K562 (cell line): ENCODE results near the gene RNF141. TPM values are rescaled to one million over a fixed set of nuclear protein-coding genes. Genes with fewer than 3 reads are reported as not detected.

Experiments used
- ATAC-seq: fragments of 200-7000 bp; cut with Tn5 transposase; 3 replicates; pipeline ENCODE4 v1.9.1; 2020; ENCODE audit warnings: moderate library complexity
- BruUV-seq: library from RNA; stranded (reverse); fragments of 400-500 nt; replicated peaks from 2 replicates; lab custom pipeline; 2021; lab: Mats Ljungman, UMichigan
- CTCF ChIA-PET: fragments of 300-600 bp; formaldehyde crosslinking; extraction: SDS; loops from one replicate; lab custom pipeline; 2021; ENCODE audit warnings: low intra/inter-chr PET ratio; lab: Yijun Ruan, JAX
- POLR2A ChIA-PET: fragments of 300-600, 350-650 bp; sonication (Branson Sonifier 250); formaldehyde crosslinking; extraction: SDS; loops from one replicate; lab custom pipeline; 2021; ENCODE audit warnings: antibody characterized with exemption, inconsistent platforms; lab: Yijun Ruan, JAX
- DNase-seq, 4 experiments: peaks; one replicate each; pipeline versions ENCODE4 v3.0.0 to v3.0.0-alpha.2; 2011 to 2018; ENCODE audit warnings: low spot score in 3 of 4, mixed read lengths in 3 of 4; ENCODE audit errors: extremely low read depth in 1 of 4
- FAIRE-seq: peaks from 2 replicates; lab custom pipeline; 2011; peaks lifted over from hg19 to GRCh38; lab: Jason Lieb, UNC
- H2AFZ ChIP-seq: 2 replicates; pipeline ENCODE4 v1.6.0; 2011; ENCODE audit warnings: low read depth, low read length, control low read depth, inconsistent platforms
- H3K27ac ChIP-seq: fragments of 200-600 bp; 3 replicates; pipeline ENCODE4 v1.8.0; 2011; ENCODE audit warnings: low read depth, mild to moderate bottlenecking, control low read depth, inconsistent platforms, low read length, moderate library complexity, mixed read lengths; ENCODE audit errors: extremely low read depth
- H3K27me3 ChIP-seq, 2 experiments: fragments of 300-600 bp in 1 of 2; 2 replicates in 1 of 2; 3 replicates in 1 of 2; pipeline versions ENCODE4 v1.6.0 to v1.8.0; 2011; ENCODE audit warnings: inconsistent platforms in 2 of 2, low read length in 2 of 2, mild to moderate bottlenecking in 1 of 2, mixed read lengths in 1 of 2, moderate library complexity in 1 of 2; ENCODE audit not compliant: control insufficient read depth in 2 of 2, insufficient read depth in 2 of 2
- H3K36me3 ChIP-seq: fragments of 300-600 bp; 3 replicates; pipeline ENCODE4 v1.8.0; 2011; ENCODE audit warnings: mild to moderate bottlenecking, low read length, inconsistent platforms; ENCODE audit not compliant: control insufficient read depth, insufficient read depth
- H3K4me1 ChIP-seq, 2 experiments: fragments of 200-600 bp in 1 of 2; replicated peaks in 1 of 2; 2 replicates in 1 of 2; 3 replicates in 1 of 2; pipeline versions ENCODE4 v1.5.1 to v1.8.0; 2011; ENCODE audit warnings: inconsistent platforms in 2 of 2, low read length in 2 of 2, mild to moderate bottlenecking in 1 of 2, mixed read lengths in 1 of 2, moderate library complexity in 1 of 2; ENCODE audit not compliant: control insufficient read depth in 2 of 2, insufficient read depth in 2 of 2
- H3K4me2 ChIP-seq: 2 replicates; pipeline ENCODE4 v1.6.1; 2011; ENCODE audit warnings: low read length, control low read depth, inconsistent platforms, mixed read lengths; ENCODE audit not compliant: insufficient read depth
- H3K4me3 ChIP-seq: fragments of 200-600 bp; sonication (generic), shearing (Covaris generic); 2 replicates; pipeline ENCODE4 v1.5.1; 2016; ENCODE audit warnings: control low read depth, inconsistent platforms
- H3K79me2 ChIP-seq: fragments of 200-600 bp; 3 replicates; pipeline ENCODE4 v1.8.0; 2011; ENCODE audit warnings: low read length, inconsistent platforms; ENCODE audit not compliant: control insufficient read depth, insufficient read depth
- H3K9ac ChIP-seq, 2 experiments: 2 replicates each; pipeline versions ENCODE4 v1.6.0 to v1.6.1; 2011; ENCODE audit warnings: low read depth in 2 of 2, low read length in 2 of 2, control low read depth in 1 of 2, inconsistent platforms in 1 of 2, mild to moderate bottlenecking in 1 of 2, mixed read lengths in 1 of 2; ENCODE audit not compliant: insufficient read depth in 1 of 2
- H3K9me1 ChIP-seq: one replicate; pipeline ENCODE4 v1.6.0; 2011; ENCODE audit warnings: inconsistent platforms, mild to moderate bottlenecking, low read length, moderate library complexity; ENCODE audit not compliant: control insufficient read depth, insufficient read depth
- H3K9me3 ChIP-seq: replicated peaks from 2 replicates; pipeline ENCODE4 v1.5.1; 2011; ENCODE audit warnings: low read depth, low read length, inconsistent platforms; ENCODE audit not compliant: control insufficient read depth, insufficient read depth
- H4K20me1 ChIP-seq: replicated peaks from 2 replicates; pipeline ENCODE4 v1.6.1; 2011; ENCODE audit warnings: low read length, inconsistent platforms, mixed read lengths; ENCODE audit not compliant: control insufficient read depth, insufficient read depth
- EZH2 ChIP-seq: IDR thresholded peaks from 2 replicates; pipeline ENCODE4 v1.6.1; 2012; ENCODE audit warnings: low read depth, mild to moderate bottlenecking, inconsistent platforms, low read length, borderline replicate concordance
- RB1 ChIP-seq: fragments of 450-650 bp; IDR thresholded peaks from 2 replicates; pipeline ENCODE4 v1.6.1; 2017; ENCODE audit warnings: low read depth, mild to moderate bottlenecking
- RBM22 ChIP-seq: fragments of 200-400 bp; formaldehyde crosslinking; IDR thresholded peaks from 2 replicates; pipeline ENCODE4 v1.6.1; 2018; ENCODE audit warnings: low read length, low read depth; ENCODE audit not compliant: poor library complexity, severe bottlenecking
- SAFB ChIP-seq: fragments of 200-400 bp; formaldehyde crosslinking; IDR thresholded peaks from 2 replicates; pipeline ENCODE4 v1.6.1; 2017; ENCODE audit warnings: low read depth, low read length, borderline replicate concordance
- XRCC5 ChIP-seq: fragments of 200-400 bp; formaldehyde crosslinking; IDR thresholded peaks from 2 replicates; pipeline ENCODE4 v1.6.1; 2017; ENCODE audit warnings: low read depth, mild to moderate bottlenecking, low read length
- YBX1 ChIP-seq: fragments of 450-650 bp; IDR thresholded peaks from 2 replicates; pipeline ENCODE4 v1.7.1; 2016; ENCODE audit warnings: mild to moderate bottlenecking
- ZKSCAN3 ChIP-seq: fragments of 250-450 bp; sonication (Bioruptor Pico); IDR thresholded peaks from 2 replicates; pipeline ENCODE4 v1.4.0; 2020
- ZNF384 ChIP-seq: IDR thresholded peaks from 2 replicates; pipeline ENCODE4 v1.6.1; 2012; ENCODE audit warnings: low read depth, low read length, improper control_type of control experiment
- WGBS: fragments of 100-300 bp; shearing (Covaris generic); methylation state at CpG from one replicate; pipeline ENCODE4 v1.1.6; 2016; ENCODE audit warnings: low coverage, mixed read lengths; ENCODE audit not compliant: insufficient coverage; ENCODE audit errors: missing lambda C conversion rate; 5-methylcytosine and 5-hydroxymethylcytosine counted together
- in situ Hi-C: fragments of 300-500 bp; cut with MboI; formaldehyde crosslinking; loops from 4 replicates; pipeline ENCODE4 v1.15.0; 2018; ENCODE audit warnings: inconsistent platforms, mixed read lengths
- intact Hi-C: fragments of 100-400 bp; cut with micrococcal nuclease; formaldehyde crosslinking; loops from 2 replicates; pipeline ENCODE4 v1.14.2; 2022
- polyA plus RNA-seq, 8 experiments: library from polyadenylated mRNA; depleted of rRNA in 4 of 8; stranded (reverse) in 5 of 8; unstranded in 3 of 8; fragments of >200 nt; fragmentation: Nextera tagmentation in 2 of 8; fragmentation: Illumina TruSeq in 1 of 8; extraction: Ambion mirVana in 2 of 8; extraction: Trizol in 1 of 8; gene quantifications; 2 replicates each; pipeline versions ENCODE4 v1.2.1 to v1.2.3, GENCODE V29; 2011 to 2014; ENCODE audit warnings: inconsistent platforms in 1 of 8, missing spikeins in 1 of 8
- total RNA-seq, 7 experiments: library from RNA; depleted of rRNA in 6 of 7; stranded (reverse); fragments of >200 nt in 6 of 7; fragmentation: Illumina TruSeq in 2 of 7; extraction: Trizol in 2 of 7; gene quantifications; 2 replicates each; pipeline versions ENCODE4 v1.2.1 to v1.2.3, GENCODE V29; 2011 to 2021; ENCODE audit warnings: low replicate concordance in 1 of 7
- TF ChIP-seq, protein P1 (sequence below): fragments of 250-450 bp; sonication (Bioruptor Pico); IDR thresholded peaks from 2 replicates; pipeline ENCODE4 v1.8.0; 2022; ENCODE audit warnings: inconsistent platforms, mild to moderate bottlenecking, moderate library complexity, borderline replicate concordance
- TF ChIP-seq, protein P2 (sequence below): fragments of 250-450 bp; sonication (Bioruptor Pico); IDR thresholded peaks from 2 replicates; pipeline ENCODE4 v1.8.0; 2022; ENCODE audit warnings: moderate library complexity, mild to moderate bottlenecking, inconsistent platforms
- TF ChIP-seq, protein P3 (sequence below), 3 experiments: fragments of 200-800 bp in 1 of 3; sonication (Bioruptor generic) in 1 of 3; sonication (generic) in 1 of 3; formaldehyde crosslinking in 1 of 3; IDR thresholded peaks; 2 replicates each; pipeline versions ENCODE4 v1.6.1 to v1.8.0; 2016 to 2022; ENCODE audit warnings: mild to moderate bottlenecking in 2 of 3, missing compliant biosample characterization in 2 of 3, missing genetic modification characterization in 2 of 3, missing genetic modification reagents in 1 of 3
- TF ChIP-seq, protein P4 (sequence below): fragments of 250-450 bp; sonication (Bioruptor Pico); IDR thresholded peaks from 2 replicates; pipeline ENCODE4 v1.5.0; 2022; ENCODE audit warnings: mild to moderate bottlenecking
- TF ChIP-seq, protein P5 (sequence below), 2 experiments: fragments of 200-800 bp in 1 of 2; sonication (Bioruptor generic) in 1 of 2; sonication (generic) in 1 of 2; formaldehyde crosslinking in 1 of 2; IDR thresholded peaks in 1 of 2; conservative IDR thresholded peaks in 1 of 2; 2 replicates each; pipeline versions ENCODE4 v1.5.0 to v1.6.1; 2016 to 2020; ENCODE audit warnings: missing compliant biosample characterization in 1 of 2, missing genetic modification characterization in 1 of 2, missing genetic modification reagents in 1 of 2

The RNF141 gene
- total and polyA plus RNA-seq, 9 of the 15 experiments (the other 6 are each of a cell fraction or from before 2014, with no cell fraction given) = 9.7 to 51.9 (median 18.9) TPM

DNA sequence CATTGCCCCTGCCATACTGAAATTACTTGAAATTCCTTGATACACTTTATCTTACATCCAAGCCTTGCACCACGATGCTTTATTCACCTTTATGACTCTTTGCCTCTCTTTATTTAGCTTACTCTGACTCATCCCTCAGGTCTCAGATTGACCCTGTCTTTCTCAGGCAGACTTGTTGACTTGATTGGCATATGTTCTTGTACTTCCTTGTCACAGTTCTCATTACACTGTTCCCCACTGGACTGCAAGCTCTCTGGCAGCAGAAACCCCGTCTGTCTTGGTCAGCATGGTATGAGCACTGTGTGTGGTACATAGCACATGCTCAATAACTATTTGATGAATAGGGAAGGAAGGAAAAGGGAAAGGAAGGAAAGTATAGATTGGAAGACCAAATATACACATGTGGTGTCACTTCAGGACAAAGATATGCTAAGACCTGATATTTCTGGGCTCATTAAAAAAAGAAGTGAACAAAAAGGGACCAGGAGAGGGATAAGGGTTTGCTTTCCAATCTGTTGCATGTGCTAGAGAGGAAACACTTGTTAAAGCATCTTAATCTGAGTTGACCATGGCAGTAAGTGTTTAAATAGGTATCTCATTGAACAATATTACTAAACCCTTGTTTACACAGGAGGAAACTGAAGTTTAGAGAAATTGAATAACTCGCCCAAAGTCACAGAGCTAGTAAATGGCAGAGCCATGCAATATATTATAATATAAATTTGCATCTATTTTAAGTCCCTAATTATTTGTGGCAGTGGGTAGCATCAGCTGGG lies 20.2 kb upstream of the RNF141 start:
- Histone ChIP-seq H3K4me3 (no peak overlapping the region), H3K27me3 (no peaks in the 10 kb centered on the region), H2AFZ (no peak overlapping the region), H3K79me2 (no peaks in the 10 kb centered on the region), H3K4me2 (no peak overlapping the region), H4K20me1 (no peaks in the 10 kb centered on the region), H3K9me1 (no peaks in the 10 kb centered on the region), H3K9ac (no peak overlapping the region), H3K4me1 (no peaks in the 10 kb centered on the region), H3K36me3 (no peaks in the 10 kb centered on the region), H3K27ac (no peak overlapping the region), H3K9me3 (no peaks in the 10 kb centered on the region)
- BruUV-seq = no TSS peak
- no peak for FAIRE-seq
- no peak for ATAC-seq
- POLR2A ChIA-PET = interaction anchor here (1.2 kb wide), 1 partner anchor 21 kb away, joined by 3 read pairs; the partner anchor contains the start of gene RNF141
- CTCF ChIA-PET = no interaction called here
- DNase-seq = no peak
- WGBS = 0% methylated on average over 3 of the region's 3 CpGs
- in situ Hi-C loops = no loop called here
- intact Hi-C loops = no loop called here
- no peak for TF ChIP-seq RB1
- TF ChIP-seq, protein P1, sequence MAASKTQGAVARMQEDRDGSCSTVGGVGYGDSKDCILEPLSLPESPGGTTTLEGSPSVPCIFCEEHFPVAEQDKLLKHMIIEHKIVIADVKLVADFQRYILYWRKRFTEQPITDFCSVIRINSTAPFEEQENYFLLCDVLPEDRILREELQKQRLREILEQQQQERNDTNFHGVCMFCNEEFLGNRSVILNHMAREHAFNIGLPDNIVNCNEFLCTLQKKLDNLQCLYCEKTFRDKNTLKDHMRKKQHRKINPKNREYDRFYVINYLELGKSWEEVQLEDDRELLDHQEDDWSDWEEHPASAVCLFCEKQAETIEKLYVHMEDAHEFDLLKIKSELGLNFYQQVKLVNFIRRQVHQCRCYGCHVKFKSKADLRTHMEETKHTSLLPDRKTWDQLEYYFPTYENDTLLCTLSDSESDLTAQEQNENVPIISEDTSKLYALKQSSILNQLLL = no peak
- TF ChIP-seq, protein P2, sequence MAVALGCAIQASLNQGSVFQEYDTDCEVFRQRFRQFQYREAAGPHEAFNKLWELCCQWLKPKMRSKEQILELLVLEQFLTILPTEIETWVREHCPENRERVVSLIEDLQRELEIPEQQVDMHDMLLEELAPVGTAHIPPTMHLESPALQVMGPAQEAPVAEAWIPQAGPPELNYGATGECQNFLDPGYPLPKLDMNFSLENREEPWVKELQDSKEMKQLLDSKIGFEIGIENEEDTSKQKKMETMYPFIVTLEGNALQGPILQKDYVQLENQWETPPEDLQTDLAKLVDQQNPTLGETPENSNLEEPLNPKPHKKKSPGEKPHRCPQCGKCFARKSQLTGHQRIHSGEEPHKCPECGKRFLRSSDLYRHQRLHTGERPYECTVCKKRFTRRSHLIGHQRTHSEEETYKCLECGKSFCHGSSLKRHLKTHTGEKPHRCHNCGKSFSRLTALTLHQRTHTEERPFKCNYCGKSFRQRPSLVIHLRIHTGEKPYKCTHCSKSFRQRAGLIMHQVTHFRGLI = no peak
- TF ChIP-seq YBX1 = no peak
- no peak for TF ChIP-seq XRCC5
- no peak for TF ChIP-seq RBM22
- no peak for TF ChIP-seq SAFB
- TF ChIP-seq, protein P3, sequence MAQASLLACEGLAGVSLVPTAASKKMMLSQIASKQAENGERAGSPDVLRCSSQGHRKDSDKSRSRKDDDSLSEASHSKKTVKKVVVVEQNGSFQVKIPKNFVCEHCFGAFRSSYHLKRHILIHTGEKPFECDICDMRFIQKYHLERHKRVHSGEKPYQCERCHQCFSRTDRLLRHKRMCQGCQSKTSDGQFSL (CRISPR knock-in tag; IDR thresholded peaks at IDR 0.05) = no peak
- TF ChIP-seq, protein P3 (tag; IDR thresholded peaks at IDR 0.05) = no peak
- TF ChIP-seq ZKSCAN3 (CRISPR knock-in tag) = no peak
- TF ChIP-seq, protein P4, sequence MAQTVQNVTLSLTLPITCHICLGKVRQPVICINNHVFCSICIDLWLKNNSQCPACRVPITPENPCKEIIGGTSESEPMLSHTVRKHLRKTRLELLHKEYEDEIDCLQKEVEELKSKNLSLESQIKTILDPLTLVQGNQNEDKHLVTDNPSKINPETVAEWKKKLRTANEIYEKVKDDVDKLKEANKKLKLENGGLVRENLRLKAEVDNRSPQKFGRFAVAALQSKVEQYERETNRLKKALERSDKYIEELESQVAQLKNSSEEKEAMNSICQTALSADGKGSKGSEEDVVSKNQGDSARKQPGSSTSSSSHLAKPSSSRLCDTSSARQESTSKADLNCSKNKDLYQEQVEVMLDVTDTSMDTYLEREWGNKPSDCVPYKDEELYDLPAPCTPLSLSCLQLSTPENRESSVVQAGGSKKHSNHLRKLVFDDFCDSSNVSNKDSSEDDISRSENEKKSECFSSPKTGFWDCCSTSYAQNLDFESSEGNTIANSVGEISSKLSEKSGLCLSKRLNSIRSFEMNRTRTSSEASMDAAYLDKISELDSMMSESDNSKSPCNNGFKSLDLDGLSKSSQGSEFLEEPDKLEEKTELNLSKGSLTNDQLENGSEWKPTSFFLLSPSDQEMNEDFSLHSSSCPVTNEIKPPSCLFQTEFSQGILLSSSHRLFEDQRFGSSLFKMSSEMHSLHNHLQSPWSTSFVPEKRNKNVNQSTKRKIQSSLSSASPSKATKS (CRISPR knock-in tag) = no peak
- TF ChIP-seq ZNF384 = no peak
- TF ChIP-seq, protein P5, sequence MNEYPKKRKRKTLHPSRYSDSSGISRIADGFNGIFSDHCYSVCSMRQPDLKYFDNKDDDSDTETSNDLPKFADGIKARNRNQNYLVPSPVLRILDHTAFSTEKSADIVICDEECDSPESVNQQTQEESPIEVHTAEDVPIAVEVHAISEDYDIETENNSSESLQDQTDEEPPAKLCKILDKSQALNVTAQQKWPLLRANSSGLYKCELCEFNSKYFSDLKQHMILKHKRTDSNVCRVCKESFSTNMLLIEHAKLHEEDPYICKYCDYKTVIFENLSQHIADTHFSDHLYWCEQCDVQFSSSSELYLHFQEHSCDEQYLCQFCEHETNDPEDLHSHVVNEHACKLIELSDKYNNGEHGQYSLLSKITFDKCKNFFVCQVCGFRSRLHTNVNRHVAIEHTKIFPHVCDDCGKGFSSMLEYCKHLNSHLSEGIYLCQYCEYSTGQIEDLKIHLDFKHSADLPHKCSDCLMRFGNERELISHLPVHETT (CRISPR knock-in tag; conservative IDR thresholded peaks at IDR 0.05 in 1 of 2, IDR thresholded peaks at IDR 0.05 in 1 of 2) = no peak
- no peak for TF ChIP-seq EZH2
